ENCODE results near the gene SSNA1.

GRCh38 chr9:137149363-137149762, 39.1 kb upstream of the SSNA1 start:
- TF ChIP-seq CBFB (CRISPR knock-in tag; IDR thresholded peaks at IDR 0.05) (no peak), HLTF (IDR thresholded peaks at IDR 0.05) (no peak), MYNN (IDR thresholded peaks at IDR 0.05) (no peak), MYNN (CRISPR knock-in tag; IDR thresholded peaks at IDR 0.05) (no peak), BRCA1 (IDR thresholded peaks at IDR 0.05) (no peak), BRCA1 (CRISPR knock-in tag; IDR thresholded peaks at IDR 0.05) (no peak), DACH1 (IDR thresholded peaks at IDR 0.05; ENCODE audit: partially characterized antibody) (no peak), CBX1 (IDR thresholded peaks at IDR 0.05; ENCODE audit: low read depth) (no peak), RBBP5 (IDR thresholded peaks at IDR 0.05; ENCODE audit: borderline replicate concordance, insufficient read depth, low read length, poor library complexity, severe bottlenecking) (no peak), ZNF398 (CRISPR knock-in tag; IDR thresholded peaks at IDR 0.05) (no peak), JUNB (CRISPR knock-in tag; conservative IDR thresholded peaks at IDR 0.05) (no peak)
- TF ChIP-seq, protein P1, sequence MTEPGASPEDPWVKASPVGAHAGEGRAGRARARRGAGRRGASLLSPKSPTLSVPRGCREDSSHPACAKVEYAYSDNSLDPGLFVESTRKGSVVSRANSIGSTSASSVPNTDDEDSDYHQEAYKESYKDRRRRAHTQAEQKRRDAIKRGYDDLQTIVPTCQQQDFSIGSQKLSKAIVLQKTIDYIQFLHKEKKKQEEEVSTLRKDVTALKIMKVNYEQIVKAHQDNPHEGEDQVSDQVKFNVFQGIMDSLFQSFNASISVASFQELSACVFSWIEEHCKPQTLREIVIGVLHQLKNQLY (CRISPR knock-in tag; conservative IDR thresholded peaks at IDR 0.05), result no peak
- TF ChIP-seq, protein P2, sequence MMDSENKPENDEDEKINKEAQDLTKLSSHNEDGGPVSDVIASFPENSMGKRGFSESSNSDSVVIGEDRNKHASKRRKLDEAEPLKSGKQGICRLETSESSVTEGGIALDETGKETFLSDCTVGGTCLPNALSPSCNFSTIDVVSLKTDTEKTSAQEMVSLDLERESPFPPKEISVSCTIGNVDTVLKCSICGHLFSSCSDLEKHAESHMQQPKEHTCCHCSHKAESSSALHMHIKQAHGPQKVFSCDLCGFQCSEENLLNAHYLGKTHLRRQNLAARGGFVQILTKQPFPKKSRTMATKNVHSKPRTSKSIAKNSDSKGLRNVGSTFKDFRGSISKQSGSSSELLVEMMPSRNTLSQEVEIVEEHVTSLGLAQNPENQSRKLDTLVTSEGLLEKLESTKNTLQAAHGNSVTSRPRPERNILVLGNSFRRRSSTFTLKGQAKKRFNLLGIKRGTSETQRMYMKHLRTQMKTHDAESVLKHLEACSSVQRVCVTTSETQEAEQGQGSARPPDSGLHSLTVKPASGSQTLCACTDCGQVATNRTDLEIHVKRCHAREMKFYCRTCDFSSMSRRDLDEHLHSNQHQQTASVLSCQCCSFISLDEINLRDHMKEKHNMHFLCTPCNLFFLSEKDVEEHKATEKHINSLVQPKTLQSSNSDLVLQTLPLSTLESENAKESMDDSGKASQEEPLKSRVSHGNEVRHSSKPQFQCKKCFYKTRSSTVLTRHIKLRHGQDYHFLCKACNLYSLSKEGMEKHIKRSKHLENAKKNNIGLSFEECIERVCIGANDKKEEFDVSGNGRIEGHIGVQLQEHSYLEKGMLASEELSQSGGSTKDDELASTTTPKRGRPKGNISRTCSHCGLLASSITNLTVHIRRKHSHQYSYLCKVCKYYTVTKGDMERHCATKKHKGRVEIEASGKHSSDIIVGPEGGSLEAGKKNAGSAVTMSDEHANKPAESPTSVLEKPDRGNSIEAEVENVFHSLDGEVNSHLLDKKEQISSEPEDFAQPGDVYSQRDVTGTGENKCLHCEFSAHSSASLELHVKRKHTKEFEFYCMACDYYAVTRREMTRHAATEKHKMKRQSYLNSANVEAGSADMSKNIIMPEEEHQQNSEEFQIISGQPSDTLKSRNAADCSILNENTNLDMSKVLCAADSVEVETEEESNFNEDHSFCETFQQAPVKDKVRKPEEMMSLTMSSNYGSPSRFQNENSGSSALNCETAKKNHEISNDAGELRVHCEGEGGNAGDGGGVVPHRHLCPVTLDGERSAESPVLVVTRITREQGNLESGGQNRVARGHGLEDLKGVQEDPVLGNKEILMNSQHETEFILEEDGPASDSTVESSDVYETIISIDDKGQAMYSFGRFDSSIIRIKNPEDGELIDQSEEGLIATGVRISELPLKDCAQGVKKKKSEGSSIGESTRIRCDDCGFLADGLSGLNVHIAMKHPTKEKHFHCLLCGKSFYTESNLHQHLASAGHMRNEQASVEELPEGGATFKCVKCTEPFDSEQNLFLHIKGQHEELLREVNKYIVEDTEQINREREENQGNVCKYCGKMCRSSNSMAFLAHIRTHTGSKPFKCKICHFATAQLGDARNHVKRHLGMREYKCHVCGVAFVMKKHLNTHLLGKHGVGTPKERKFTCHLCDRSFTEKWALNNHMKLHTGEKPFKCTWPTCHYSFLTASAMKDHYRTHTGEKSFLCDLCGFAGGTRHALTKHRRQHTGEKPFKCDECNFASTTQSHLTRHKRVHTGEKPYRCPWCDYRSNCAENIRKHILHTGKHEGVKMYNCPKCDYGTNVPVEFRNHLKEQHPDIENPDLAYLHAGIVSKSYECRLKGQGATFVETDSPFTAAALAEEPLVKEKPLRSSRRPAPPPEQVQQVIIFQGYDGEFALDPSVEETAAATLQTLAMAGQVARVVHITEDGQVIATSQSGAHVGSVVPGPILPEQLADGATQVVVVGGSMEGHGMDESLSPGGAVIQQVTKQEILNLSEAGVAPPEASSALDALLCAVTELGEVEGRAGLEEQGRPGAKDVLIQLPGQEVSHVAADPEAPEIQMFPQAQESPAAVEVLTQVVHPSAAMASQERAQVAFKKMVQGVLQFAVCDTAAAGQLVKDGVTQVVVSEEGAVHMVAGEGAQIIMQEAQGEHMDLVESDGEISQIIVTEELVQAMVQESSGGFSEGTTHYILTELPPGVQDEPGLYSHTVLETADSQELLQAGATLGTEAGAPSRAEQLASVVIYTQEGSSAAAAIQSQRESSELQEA (IDR thresholded peaks at IDR 0.05; ENCODE audit: low read depth), result no peak
